ENCODE results near the gene HTRA2.

GRCh38 chr2:74532222-74532621, 2.5 kb downstream of the HTRA2 start:
- TF ChIP-seq CTCF (IDR thresholded peaks at IDR 0.05) = peak in 2 of 6 experiments; percentile 11 to 15
- TF ChIP-seq POLR2A (IDR thresholded peaks at IDR 0.05) = no peak
